Pulmonary artery endothelial cell (primary cell): Measurements from ENCODE around the gene KCMF1. TPM values are rescaled to one million over a fixed set of nuclear protein-coding genes. Genes with fewer than 3 reads are reported as not detected.

Source experiments
- DNase-seq: peaks from one replicate; pipeline ENCODE4 v3.0.0-alpha.2; 2011; ENCODE audit warnings: low read depth, low spot score
- total RNA-seq: library from RNA; depleted of rRNA; stranded (reverse); fragments of >200 nt; gene quantifications from 2 replicates; pipeline ENCODE4 v1.2.3, GENCODE V29; 2014

The KCMF1 gene
- total RNA-seq, 1 donor from 2014 or later, result 70.3 TPM

- DNase-seq, result no peak
Measured at GRCh38 chr2:84980263-84980983, 9.5 kb downstream of the KCMF1 start.

GRCh38 chr2:84986018-84986417 lies 15.1 kb downstream of the KCMF1 start:
- DNase-seq, result no peak

- no peak for DNase-seq
Measured at GRCh38 chr2:84989422-84989821, 18.5 kb downstream of the KCMF1 start.

GRCh38 chr2:84989927-84990326 lies 19.0 kb downstream of the KCMF1 start:
- no peak for DNase-seq

GRCh38 chr2:84991404-84992160 lies 20.6 kb downstream of the KCMF1 start:
- no peak for DNase-seq

GRCh38 chr2:84995826-84996225 lies 24.9 kb downstream of the KCMF1 start:
- no peak for DNase-seq

GRCh38 chr2:84996909-84997308 lies 25.9 kb downstream of the KCMF1 start:
- DNase-seq, result no peak

- DNase-seq, result no peak
Measured at GRCh38 chr2:84999553-84999955, 28.6 kb downstream of the KCMF1 start.

GRCh38 chr2:85001595-85001994 lies 30.6 kb downstream of the KCMF1 start:
- DNase-seq, result no peak

GRCh38 chr2:85002534-85002933 lies 31.6 kb downstream of the KCMF1 start:
- DNase-seq, result no peak

- no peak for DNase-seq
Measured at GRCh38 chr2:85008252-85008651, 37.3 kb downstream of the KCMF1 start.

GRCh38 chr2:85009019-85009618 lies 38.2 kb downstream of the KCMF1 start:
- DNase-seq, result no peak

- no peak for DNase-seq
Measured at GRCh38 chr2:85010404-85010803, 39.4 kb downstream of the KCMF1 start.

GRCh38 chr2:85011098-85011497 lies 40.1 kb downstream of the KCMF1 start:
- DNase-seq, result no peak

GRCh38 chr2:85011747-85012146 lies 40.8 kb downstream of the KCMF1 start:
- no peak for DNase-seq

GRCh38 chr2:85012431-85012830 lies 41.5 kb downstream of the KCMF1 start:
- DNase-seq, result no peak

- no peak for DNase-seq
Measured at GRCh38 chr2:85012855-85013254, 41.9 kb downstream of the KCMF1 start.

- no peak for DNase-seq
Measured at GRCh38 chr2:85015653-85016360, 44.8 kb downstream of the KCMF1 start.

- no peak for DNase-seq
Measured at GRCh38 chr2:85016446-85016845, 45.5 kb downstream of the KCMF1 start.

GRCh38 chr2:85017411-85018048 lies 46.6 kb downstream of the KCMF1 start:
- DNase-seq, result no peak

- no peak for DNase-seq
Measured at GRCh38 chr2:85018049-85018447, 47.1 kb downstream of the KCMF1 start.
